HFFc6 (cell line): Measurements from ENCODE around the gene TBL1Y. TPM values are rescaled to one million over a fixed set of nuclear protein-coding genes. Genes with fewer than 3 reads are reported as not detected.

Experiments
- DNase-seq: peaks from one replicate; pipeline ENCODE4 v3.0.0-alpha.2; 2018
- H3K27ac Mint-ChIP-seq: 2 replicates; pipeline ENCODE4 v1.8.0; 2020; ENCODE audit warnings: mild to moderate bottlenecking, mixed read lengths
- H3K27me3 Mint-ChIP-seq: 2 replicates; pipeline ENCODE4 v1.8.0; 2021; ENCODE audit warnings: mild to moderate bottlenecking, moderate library complexity, mixed read lengths; ENCODE audit not compliant: insufficient read depth
- H3K36me3 Mint-ChIP-seq: 2 replicates; pipeline ENCODE4 v1.8.0; 2021; ENCODE audit warnings: low read depth, mixed read lengths
- H3K4me1 Mint-ChIP-seq: 2 replicates; pipeline ENCODE4 v1.8.0; 2020; ENCODE audit warnings: low read depth, mixed read lengths
- H3K4me3 Mint-ChIP-seq: 2 replicates; pipeline ENCODE4 v1.8.0; 2020; ENCODE audit warnings: mild to moderate bottlenecking, moderate library complexity, mixed read lengths
- H3K9me3 Mint-ChIP-seq: 2 replicates; pipeline ENCODE4 v1.8.0; 2020; ENCODE audit warnings: mild to moderate bottlenecking, mixed read lengths
- total RNA-seq, 6 experiments: library from RNA; stranded (reverse); fragmentation: NEBNext Ultra II Directional; extraction: Animal tissue kit (Norgen Biotek cat#: 25700); gene quantifications; 2 replicates in 1 of 6; 3 replicates in 5 of 6; pipeline ENCODE4 v1.2.3, GENCODE V29; 2021
- TF ChIP-seq, protein P1 (sequence below): fragments of 200-600 bp; sonication (generic); IDR thresholded peaks from 2 replicates; pipeline ENCODE4 v1.5.0; 2021; ENCODE audit warnings: antibody characterized with exemption, mild to moderate bottlenecking

The TBL1Y gene
- total RNA-seq, 6 experiments from 2014 or later, result not detected

DNA sequence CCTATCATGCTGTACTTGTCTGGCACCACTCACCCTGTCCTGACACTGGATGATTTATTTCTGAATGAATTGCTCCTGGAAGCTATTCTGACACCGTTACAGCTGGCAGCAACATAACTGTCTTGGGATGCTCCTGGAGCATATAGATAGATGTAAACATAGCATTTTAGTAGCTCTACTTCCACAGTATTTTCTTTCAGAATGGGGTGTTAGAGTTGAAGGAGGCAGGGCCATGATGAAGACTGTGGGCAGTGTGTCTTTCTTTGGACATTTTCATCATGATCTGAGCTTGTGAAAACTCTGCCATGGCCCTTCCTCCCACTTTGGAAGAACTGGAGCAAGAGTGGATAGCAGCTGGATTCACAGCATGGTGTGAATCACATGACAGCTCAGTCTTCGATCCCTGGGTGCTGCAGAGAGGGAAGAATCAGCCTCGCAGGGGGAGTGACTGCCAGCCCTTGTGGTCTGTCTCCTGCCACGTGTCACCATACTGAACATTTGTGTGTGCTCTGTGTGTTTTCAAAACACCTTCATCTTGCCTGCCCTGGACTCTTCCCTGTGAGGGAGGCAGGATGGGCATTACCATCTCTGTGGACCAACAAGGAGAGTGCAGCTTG is 61.9 kb downstream of the TBL1Y start:
- Mint-ChIP-seq H3K4me3 (no peak overlapping the region), H3K27ac (no peak overlapping the region), H3K9me3 (no peaks in the 10 kb centered on the region), H3K36me3 (no peaks in the 10 kb centered on the region), H3K4me1 (no peaks in the 10 kb centered on the region), H3K27me3 (peaks cover 3% of the 10 kb centered on the region; the same call in 1 of the 2 replicates)
- TF ChIP-seq, protein P1, sequence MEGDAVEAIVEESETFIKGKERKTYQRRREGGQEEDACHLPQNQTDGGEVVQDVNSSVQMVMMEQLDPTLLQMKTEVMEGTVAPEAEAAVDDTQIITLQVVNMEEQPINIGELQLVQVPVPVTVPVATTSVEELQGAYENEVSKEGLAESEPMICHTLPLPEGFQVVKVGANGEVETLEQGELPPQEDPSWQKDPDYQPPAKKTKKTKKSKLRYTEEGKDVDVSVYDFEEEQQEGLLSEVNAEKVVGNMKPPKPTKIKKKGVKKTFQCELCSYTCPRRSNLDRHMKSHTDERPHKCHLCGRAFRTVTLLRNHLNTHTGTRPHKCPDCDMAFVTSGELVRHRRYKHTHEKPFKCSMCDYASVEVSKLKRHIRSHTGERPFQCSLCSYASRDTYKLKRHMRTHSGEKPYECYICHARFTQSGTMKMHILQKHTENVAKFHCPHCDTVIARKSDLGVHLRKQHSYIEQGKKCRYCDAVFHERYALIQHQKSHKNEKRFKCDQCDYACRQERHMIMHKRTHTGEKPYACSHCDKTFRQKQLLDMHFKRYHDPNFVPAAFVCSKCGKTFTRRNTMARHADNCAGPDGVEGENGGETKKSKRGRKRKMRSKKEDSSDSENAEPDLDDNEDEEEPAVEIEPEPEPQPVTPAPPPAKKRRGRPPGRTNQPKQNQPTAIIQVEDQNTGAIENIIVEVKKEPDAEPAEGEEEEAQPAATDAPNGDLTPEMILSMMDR, result no peak
- DNase-seq, result no peak

DNA sequence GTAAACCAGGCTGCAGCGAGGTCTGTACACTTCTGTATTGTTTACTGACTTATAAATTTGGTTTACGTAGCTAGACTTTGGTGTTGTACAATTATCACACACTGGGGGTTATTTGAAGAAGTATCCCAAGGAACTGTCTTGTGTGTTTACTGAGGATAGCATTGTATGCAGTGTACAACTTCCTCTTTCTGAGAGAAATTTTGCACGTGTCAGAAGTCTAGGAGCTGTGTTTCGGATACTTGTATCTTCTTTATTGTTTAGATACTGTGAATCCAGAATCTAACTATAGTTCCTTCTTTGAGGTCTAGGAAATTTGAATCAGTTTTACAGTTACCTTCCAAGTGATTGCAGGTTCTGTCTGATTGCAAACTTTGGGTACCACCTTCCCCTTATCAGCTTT is 64.5 kb downstream of the TBL1Y start:
- H3K4me3 Mint-ChIP-seq, result no peak overlapping the region

DNA sequence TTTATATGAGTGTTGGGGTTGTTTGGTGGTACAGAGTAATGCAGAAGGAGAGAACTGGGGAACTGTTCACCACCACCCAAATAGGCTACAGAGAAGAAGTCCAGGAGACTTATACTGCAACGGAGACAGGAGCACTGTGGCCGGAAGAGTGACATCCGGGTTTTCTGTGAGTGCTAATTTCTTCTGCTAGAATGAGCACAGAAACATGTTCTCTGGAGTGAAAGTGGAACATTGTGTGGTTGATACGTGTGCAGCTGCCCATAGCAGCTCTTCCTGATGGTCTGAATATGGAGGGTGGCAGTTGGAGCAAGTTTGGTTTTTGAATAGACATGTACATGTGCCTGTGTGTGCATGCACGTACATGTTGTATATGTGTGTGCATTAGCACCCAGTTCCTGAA is 67.3 kb downstream of the TBL1Y start:
- Mint-ChIP-seq H3K4me3 (no peak overlapping the region), H3K9me3 (no peaks in the 10 kb centered on the region), H3K27ac (no peak overlapping the region), H3K4me1 (no peaks in the 10 kb centered on the region), H3K36me3 (no peaks in the 10 kb centered on the region), H3K27me3 (peaks cover 3% of the 10 kb centered on the region; the same call in 1 of the 2 replicates)
- no peak for DNase-seq
- TF ChIP-seq, protein P1, result no peak

More for the DNA sequence above, 64.5 kb downstream of the TBL1Y start:
- H3K36me3 Mint-ChIP-seq, result no peaks in the 10 kb centered on the region
- peaks cover 6% of the 10 kb centered on the region; the same call in 1 of the 2 replicates for H3K27me3 Mint-ChIP-seq
- TF ChIP-seq, protein P1, result no peak
- H3K4me1 Mint-ChIP-seq, result no peaks in the 10 kb centered on the region
- H3K9me3 Mint-ChIP-seq, result no peaks in the 10 kb centered on the region
- no peak for DNase-seq
- no peak overlapping the region for H3K27ac Mint-ChIP-seq

DNA sequence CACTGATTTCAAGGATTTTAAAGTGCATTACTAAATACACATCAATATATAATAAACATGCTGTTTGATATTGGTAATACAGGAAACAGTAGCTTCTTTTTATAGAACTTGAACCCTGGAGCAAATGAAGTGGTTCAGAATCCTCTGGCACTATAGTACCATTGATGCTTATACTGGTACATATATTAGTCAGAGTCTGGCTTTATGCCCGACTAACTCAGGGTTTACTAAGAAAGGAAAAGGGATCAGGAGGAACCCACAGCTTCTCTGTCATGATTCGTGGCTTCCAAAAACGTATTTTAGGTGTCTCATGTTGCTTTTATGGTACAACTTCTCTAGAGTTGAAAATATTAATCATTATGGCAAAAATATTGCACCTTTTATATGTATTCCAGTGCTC is 72.7 kb downstream of the TBL1Y start:
- Mint-ChIP-seq H3K4me1 (no peaks in the 10 kb centered on the region), H3K27me3 (no peaks in the 10 kb centered on the region), H3K9me3 (no peaks in the 10 kb centered on the region), H3K4me3 (no peak overlapping the region), H3K27ac (no peak overlapping the region), H3K36me3 (no peaks in the 10 kb centered on the region)
- TF ChIP-seq, protein P1, result no peak
- DNase-seq, result no peak

DNA sequence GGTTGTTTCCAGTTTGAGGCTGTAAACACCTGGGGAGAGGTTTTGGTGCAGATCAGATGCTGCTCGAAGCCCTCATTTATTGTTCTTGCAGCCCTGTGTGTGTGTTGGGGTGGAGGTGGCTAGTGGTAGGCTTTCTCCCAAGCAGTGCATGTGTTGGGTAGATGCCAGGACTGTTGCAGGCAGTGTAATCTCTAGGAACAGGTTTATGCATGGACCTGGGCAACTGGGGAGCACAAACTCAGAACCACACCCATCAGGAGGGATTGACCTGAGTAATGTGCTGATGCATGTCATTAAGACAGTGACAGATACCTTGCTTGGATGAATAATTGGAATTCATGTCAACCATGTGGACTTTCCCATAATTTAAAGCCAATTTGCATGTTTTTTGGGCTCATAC is 77.3 kb downstream of the TBL1Y start:
- Mint-ChIP-seq H3K4me1 (no peaks in the 10 kb centered on the region), H3K9me3 (no peaks in the 10 kb centered on the region), H3K36me3 (no peaks in the 10 kb centered on the region), H3K4me3 (no peak overlapping the region), H3K27me3 (no peaks in the 10 kb centered on the region), H3K27ac (no peak overlapping the region)
- no peak for DNase-seq
- TF ChIP-seq, protein P1, result no peak
